Mucosa of gallbladder (tissue), 1 donor: ENCODE results near the gene CMBL. TPM values are rescaled to one million over a fixed set of nuclear protein-coding genes. Genes with fewer than 3 reads are reported as not detected.
"Not testable (repeated sequence)": the region's sequence is repeated elsewhere in the genome, so short reads cannot be mapped to it uniquely, and the experiment has no call there.

ENCODE experiments used
- DNase-seq: peaks from one replicate; pipeline ENCODE4 v3.0.0-alpha.2; 2020; ENCODE audit warnings: low spot score
- total RNA-seq: library from RNA; stranded (reverse); gene quantifications from one replicate; pipeline ENCODE4 v1.2.1, GENCODE V29; 2021
- donor health status: DM: no; HTN: no; CAD: no.

CMBL gene
- total RNA-seq, 1 donor from 2014 or later, result 90.1 TPM

GRCh38 chr5:10257870-10258269, 49.8 kb downstream of the CMBL start:
- DNase-seq, result no peak

DNA sequence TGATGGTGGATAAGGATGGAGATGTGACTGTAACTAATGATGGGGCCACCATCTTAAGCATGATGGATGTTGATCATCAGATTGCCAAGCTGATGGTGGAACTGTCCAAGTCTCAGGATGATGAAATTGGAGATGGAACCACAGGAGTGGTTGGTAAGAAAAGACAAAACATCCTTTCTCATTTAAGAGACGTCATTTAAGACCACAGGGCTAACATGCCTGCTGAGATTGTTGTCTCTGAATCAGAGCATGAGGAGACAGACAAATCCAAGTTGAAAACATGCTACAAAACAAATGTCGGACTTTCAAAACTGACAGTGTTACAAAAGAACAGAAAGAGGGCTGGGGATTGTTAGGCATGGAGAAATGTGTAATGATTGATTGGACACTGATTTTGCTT, 53.0 kb downstream of the CMBL start:
- DNase-seq, result no peak

GRCh38 chr5:10253390-10253789, 54.3 kb downstream of the CMBL start:
- DNase-seq, result no peak

GRCh38 chr5:10251405-10251804, 56.3 kb downstream of the CMBL start:
- DNase-seq, result no peak

DNA sequence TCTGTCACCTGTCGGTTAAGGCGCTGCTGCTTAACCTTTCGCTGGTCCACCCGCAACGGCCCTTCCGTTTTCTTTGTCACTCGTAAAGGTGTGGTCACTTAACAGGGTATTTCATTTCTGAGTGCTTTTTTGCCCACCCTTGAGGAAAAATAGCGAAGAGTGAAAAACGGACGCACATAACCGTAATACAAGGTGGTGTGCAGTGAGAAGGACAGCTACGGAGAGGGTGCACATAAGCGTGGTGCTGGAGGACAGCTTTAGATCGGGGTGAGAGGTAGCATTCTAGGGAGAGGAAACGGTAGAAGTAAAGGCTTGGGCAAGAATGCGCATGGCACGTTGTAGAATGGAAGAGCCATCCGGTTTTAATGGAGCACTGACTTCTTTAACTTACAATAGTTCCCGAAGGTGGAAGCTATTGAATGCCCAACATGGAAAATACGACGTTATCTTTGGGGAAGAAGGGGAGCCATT, 56.9 kb downstream of the CMBL start:
- DNase-seq, result no peak

- DNase-seq, result peak; percentile 97
Observed at GRCh38 chr5:10249948-10250805, 57.5 kb downstream of the CMBL start, which contains the start of gene CCT5. TSS of gene CCT5 (plus strand) at chr5:10250280. CDS start at chr5:10250341, 61 bp downstream.

DNA sequence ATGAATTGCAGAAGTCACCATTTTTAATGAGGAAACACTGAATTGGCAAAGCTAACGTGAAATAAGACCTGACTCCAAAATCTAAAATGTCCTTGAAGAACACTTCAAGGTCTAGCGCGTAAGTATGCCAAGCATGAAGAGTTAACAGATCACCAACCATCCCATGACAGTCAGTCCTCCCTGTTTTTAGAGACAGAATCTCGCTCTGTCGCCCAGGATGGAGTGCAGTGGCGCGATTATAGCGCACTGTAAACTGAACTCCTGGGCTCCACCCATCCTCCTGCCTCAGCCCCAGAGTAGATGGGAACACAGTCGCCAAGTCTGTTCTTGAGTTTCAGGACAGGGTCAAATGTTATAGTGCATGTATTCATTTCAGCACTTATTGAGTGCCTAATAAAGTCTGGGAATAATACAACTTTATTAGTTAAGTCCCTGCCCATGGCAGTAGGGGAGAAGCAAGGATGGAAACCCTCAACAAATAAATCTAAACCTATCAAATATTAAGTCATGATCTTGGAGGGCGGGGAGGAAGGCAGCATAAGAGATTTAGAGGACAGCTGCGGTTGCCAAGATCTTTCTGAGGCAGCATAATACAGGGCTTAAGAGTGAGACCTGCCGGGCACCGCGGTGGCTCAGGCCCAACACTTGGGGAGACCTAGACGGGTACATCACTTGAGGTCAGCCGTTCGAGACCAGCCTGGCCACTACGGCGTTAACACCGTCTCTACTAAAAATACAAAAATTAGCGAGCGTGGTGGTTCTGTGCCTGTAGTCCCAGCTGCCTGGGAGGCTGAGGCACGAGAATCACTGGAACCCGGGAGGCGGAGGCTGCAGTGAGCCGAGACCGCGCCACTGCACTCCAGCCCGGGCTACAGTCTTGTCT, 59.1 kb downstream of the CMBL start:
- no peak for DNase-seq

DNA sequence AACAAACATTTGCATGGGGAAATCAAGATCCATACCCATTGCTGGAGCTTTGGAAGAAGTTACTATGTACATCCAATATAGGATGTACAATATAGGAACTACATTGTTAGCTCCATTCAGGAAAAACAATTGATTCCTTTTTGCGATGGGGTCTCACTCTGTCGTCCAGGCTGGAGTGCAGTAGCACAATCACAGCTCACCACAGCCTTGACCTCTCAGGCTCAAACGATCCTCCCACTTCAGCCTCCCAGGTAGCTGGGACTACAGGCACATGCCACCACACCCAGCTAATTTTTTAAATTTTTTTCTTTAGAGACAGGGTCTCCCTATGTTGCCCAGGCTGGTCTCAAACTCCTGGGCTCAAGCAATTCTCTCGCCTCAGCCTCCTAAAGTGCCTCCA, 60.5 kb downstream of the CMBL start:
- not testable (repeated sequence) for DNase-seq

GRCh38 chr5:10246761-10247160, 60.9 kb downstream of the CMBL start:
- DNase-seq, result peak; percentile 61

DNA sequence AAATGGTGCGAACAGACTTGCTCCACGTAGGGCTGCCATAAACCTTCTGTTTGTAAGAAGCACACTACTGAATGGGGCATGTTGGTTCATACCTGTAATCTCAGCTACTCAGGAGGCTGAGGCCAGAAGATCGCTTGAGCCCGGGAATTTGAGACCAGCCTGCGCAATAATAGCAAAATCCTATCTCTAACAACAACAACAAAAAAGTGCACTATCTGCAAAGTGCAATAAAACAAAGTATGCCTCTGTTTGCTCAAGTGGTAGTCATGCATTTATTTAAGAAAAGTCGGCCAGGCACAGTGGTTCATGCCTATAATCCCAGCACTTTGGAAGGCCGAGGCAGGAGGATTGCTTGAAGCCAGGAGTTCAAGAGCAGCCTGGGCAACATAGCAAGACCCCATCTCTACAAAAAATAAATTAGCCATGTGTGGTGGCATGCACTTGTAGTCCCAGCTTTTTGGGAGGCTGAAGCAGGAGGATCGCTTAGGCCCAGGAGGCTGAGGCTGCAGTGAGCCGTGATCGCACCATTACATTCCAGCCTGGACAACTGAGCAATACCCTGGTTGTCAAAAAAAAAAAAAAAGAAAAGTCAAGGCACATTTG, 63.3 kb downstream of the CMBL start:
- DNase-seq, result no peak

GRCh38 chr5:10243660-10244240, 64.0 kb downstream of the CMBL start:
- DNase-seq, result no peak

DNA sequence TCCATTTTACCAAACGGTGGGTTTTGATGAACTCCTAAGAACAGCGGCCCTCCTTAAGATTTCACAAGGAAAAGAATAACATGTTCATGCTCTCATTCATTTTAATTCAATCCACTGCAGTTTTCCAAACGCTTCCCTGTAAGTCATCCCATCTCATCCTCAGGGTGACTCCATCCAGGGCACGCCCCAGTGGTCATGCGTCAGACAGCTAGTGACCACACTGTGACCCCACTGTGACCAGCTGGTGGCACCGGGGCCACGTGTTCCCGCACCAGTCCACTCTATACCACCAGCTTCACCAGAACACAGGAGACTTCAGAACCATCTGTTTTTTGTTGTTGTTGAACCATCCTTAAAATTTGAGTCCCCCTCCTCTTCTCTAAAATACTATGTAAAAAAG, 72.4 kb downstream of the CMBL start:
- no peak for DNase-seq

GRCh38 chr5:10233505-10233904, 74.2 kb downstream of the CMBL start:
- DNase-seq, result no peak

DNA sequence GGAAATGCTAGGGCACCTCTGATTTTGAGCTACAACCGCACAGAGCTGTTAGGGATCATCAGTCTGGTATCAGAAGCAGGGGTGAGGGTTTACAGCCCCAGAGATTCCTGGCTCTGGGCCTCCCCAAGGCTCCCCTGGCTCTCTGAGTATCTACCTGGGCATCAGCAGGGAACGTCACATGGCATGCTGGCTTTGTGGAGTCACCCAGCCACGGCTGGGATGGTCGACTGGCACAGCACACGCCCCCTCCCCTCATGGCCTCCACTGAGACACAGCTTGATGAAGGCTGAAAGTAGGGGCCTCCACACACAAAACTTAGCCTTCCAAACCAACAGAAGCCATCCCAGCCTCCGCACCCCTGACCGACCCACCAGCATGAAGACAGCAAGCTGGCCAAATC, 74.7 kb downstream of the CMBL start:
- no peak for DNase-seq

GRCh38 chr5:10232386-10232785, 75.3 kb downstream of the CMBL start:
- DNase-seq, result no peak

- no peak for DNase-seq
Observed at GRCh38 chr5:10229306-10230048, 78.2 kb downstream of the CMBL start.

DNA sequence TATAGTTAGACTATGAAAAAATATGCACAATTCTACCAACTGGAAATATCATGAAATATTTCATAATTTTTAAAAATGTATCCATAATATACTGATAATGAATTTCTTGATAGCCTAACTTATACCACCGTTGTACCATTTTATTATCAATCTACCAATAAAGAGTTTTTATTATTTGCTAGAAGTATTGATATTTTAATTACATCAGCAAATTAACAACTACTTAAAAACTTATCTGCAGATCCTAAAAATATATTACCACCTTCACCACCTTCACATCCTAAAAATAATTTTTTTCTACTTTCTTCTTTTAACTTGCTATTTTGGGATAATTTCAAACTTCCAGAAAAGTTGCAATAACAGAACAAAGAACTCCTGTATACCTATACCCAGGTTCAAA, 79.4 kb downstream of the CMBL start:
- DNase-seq, result no peak
